CD4-positive, alpha-beta T cell treated with Interleukin-4 for 1 hour (primary cell): ENCODE measurements around the gene ATP9A.
"Not testable (repeated sequence)": the region's sequence is repeated elsewhere in the genome, so short reads cannot be mapped to it uniquely, and the experiment has no call there.

Experiments used
- DNase-seq, 2 donors: peaks; one replicate each; pipeline ENCODE4 v3.0.0-alpha.2; 2020 to 2022

The ATP9A gene

DNA sequence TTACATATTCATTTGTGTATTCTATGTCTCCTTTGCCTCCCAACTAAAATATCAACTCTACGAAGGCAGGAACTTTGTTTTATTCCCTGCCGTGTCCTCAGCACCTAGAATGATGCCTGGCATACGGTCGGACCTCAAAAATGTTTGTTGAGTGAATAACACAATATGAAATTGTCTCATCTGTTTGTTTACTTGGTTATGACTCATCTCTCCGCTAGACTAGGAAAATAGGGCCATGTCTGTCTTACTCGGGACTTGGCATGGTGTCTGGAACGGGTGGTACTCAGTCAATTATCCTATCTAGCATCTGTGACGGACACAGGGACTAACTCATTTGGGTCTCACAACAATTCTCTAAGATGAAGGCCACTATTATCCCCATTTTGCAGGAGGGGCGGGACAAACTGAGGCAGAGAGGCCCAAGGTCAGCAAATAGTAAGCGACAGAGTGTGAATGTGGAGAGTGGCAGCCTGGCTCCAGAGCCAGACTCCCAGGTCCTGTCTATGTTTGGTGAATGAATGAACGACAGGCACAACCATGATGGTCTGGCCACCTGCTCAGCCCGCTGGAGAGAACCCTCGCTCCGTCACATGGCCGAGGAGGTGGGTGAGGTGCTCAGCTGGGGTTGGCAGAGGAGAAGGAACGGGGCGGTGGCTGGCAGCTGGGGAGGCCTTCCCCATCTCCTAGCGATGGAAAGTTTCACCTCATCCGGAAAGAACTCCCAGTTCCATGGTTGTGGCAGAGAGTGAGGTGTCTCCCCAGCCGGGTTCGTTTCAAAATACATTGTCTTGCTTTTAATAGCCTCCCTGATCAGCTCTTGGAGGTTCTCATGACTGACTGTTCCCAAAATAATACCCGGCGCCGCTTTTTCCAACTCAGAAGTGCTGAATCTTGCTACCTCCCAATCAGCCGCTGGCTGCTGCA lies 198.1 kb downstream of the ATP9A start:
- no peak for DNase-seq

GRCh38 chr20:51568533-51568932 lies 199.7 kb downstream of the ATP9A start:
- DNase-seq, result not testable (repeated sequence)

DNA sequence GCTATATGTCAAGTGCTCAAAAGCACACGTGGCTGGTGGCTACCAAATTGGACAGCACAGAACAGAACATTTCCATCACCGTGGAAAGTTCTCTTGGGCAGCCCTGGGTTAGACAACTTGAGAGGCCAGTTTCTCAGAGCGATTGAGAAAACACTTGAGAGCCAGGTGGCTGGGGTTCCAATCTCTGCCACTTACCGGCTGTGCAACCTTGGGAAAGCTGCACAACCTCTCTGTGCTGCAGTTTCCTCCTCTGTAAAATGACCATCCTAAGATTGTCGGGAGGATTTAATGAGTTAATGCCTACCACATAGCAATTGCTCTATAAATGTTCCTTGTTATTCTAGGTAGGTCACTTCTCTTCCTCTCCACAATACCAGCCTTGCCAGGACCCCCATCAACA lies 200.6 kb downstream of the ATP9A start:
- DNase-seq, result no peak

DNA sequence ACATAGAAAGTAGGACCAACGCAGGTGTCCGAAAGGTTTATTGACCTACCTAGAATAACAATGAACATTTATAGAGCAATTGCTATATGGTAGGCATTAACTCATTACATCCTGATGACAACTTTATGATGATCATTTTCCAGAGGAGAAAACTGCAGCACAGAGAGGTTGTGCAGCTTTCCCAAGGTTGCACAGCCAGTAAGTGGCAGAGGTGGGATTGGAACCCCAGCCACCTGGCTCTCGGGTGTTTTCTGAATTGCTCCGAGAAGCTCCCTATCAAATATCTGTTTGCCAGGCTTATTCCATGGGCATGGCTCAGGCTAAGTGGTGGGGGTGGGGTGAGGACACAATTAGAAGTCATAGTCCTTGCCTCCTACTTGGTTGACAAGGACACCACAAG lies 201.6 kb downstream of the ATP9A start:
- no peak for DNase-seq

- no peak for DNase-seq
These were observed 202.7 kb downstream of the ATP9A start for GRCh38 chr20:51565298-51566144.

- no peak for DNase-seq
These were observed 204.5 kb downstream of the ATP9A start for GRCh38 chr20:51563486-51564332.

GRCh38 chr20:51563174-51563485 lies 205.1 kb downstream of the ATP9A start:
- no peak for DNase-seq

DNA sequence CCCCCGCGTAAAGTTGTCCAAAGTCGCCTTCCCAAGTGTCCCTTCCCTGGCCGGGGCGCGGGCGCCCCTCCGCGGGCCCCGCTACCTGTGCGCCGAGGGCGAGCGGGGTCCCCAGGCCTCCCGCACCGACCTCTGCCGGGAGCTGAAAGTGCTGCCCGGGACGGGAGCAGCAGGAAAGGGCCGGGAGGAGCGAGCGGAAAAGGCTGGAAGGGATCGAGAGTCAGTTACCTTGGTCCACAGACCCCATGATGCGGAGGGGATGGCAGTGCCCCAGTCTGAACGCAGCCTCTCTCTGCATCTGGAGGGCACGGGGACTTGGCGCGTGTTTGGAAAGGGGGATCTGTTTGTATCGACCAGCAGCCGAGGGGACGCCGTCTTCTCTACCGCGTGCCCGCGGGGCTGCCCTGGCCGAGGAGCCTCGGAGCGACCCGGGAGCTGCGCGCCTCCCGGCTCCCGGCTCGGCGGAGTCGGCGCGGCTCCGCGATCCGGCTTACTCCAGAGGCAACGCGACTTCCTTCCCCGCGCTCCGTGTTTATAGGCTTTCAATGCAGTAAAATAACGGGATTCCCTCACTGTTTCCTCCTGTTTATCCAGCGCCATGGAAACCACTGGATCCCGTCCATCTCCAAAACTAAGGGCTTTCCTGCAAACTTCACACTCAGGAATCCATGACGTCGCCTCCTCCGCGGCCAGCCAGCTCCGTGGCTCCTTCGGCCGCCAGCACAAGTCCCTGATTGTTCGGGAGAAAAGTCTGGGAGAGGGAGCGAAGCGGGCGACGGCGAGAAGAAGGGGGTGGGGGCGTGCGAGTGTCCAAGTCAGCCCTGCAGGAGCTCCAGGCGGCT lies 205.6 kb downstream of the ATP9A start:
- no peak for DNase-seq

GRCh38 chr20:51562027-51562331 lies 206.2 kb downstream of the ATP9A start:
- no peak for DNase-seq

DNA sequence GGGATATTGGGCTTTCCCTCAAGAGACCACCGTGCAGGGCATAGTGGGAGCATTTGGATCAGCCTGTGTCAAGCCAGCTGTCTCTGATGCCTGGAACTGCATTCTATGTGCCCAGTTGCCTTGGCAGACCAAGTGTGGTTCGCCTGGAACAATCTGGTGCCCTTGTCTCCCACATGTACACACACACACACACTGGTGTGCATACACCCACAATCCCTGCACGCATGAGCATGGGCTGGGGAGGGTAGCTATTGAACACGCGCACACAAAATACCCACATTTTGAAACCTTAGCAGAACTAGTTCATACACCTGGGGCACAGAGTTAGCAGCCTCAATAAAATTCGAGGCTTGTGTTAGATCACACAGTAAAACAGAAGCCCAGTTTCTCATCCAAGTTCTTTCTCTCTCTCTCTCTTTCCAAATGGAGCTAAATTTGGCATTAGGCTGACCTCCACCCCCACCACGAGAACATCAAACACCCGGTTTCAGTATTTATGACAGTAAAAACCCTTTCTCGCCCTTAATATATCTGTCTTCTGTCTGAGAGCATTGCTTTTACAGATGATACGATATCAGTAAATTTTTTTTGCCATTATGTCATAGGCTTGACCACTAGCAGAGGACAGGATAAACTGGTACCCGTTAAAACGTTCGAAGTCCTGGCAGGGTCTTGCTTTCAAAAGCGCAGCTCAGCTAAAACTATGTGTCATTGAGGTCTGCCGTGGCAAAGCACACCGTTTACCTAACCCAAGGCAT lies 207.5 kb downstream of the ATP9A start:
- DNase-seq, result no peak

DNA sequence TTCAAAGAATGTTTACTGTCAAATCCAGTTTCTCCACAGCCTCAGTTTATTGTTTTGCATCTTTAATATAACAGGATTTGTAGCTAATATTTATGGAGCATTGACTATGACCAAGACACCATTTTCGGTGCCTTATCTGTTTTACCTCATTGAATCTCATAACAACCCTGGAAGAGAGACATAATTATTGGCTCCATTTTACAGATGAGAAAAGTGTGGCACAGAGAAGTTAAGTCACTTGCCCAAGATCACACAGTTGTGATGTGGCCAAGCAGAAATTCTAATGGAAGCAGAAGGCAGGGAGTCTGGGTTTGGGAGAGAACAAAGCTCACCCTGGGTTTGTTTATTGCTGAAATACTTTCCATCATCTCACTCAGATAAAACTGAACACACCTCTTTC lies 208.1 kb downstream of the ATP9A start:
- DNase-seq, result no peak

DNA sequence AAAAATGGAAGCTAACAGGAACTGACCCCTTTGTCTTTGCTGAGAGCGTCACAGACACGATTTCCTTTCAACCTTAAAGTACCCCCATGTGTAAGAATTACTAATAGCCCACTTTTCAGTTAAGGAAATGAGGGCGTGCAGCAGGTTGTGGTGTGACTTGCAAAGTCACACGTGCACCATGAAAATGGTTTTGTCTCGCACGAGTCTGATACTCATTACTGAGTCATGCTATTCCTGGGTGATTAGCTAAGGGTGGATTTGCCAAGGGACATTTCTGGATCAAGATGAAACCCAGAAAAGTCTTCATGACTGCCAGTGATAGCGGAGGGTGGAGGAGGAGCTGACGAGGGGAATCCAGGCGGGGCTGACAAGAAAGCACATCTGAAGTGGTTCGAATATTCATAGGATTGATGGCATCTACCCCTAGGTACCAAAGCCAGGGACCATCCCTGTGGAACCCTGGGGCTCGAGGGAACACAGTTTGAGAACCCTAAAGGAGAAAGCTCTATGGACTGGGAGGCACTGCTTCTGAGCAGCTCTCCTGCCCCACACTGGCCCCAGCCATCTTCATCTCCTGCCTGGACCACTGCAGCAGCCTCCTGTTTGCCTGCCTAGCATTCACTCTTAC lies 213.5 kb downstream of the ATP9A start:
- DNase-seq, result no peak

GRCh38 chr20:51553897-51554486 lies 214.2 kb downstream of the ATP9A start:
- DNase-seq, result no peak

GRCh38 chr20:51551186-51551585 lies 217.0 kb downstream of the ATP9A start:
- DNase-seq, result no peak

- no peak for DNase-seq
These were observed 218.7 kb downstream of the ATP9A start for GRCh38 chr20:51549474-51549873.

DNA sequence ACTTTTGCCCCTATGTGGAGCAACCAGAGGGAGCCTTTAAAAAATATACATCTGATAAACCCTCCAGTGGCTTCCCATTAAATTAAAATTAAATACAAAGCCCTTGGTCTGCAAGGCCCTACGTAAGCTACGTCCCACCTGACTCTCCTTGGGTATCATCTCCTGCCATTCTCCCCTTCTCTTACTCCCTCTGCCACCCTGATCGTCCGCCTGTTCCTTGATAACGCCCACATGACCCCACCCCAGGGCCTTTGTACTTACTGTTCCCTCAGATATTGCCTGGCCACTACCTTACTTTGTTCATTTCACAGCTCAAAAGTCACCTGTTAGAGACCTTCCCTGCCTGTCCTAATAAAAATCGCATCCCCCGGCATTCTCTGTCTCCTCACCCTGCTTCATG lies 220.2 kb downstream of the ATP9A start:
- no peak for DNase-seq
